Lower lobe of right lung (tissue), 2 donors: ENCODE measurements around the gene FAM124A. TPM values are rescaled to one million over a fixed set of nuclear protein-coding genes. Genes with fewer than 3 reads are reported as not detected.

Source experiments
- ATAC-seq, 2 donors: fragments of 200-7000 bp; cut with Tn5 transposase; one replicate each; pipeline ENCODE4 v1.9.1; 2020 to 2022; ENCODE audit warnings: mild to moderate bottlenecking in 2 of 2, moderate library complexity in 2 of 2
- DNase-seq: peaks from one replicate; pipeline ENCODE4 v3.0.0-alpha.2; 2020
- H3K27ac ChIP-seq: fragments of 200-600 bp; one replicate; pipeline ENCODE4 v1.8.0; 2022
- H3K27me3 ChIP-seq: fragments of 200-600 bp; one replicate; pipeline ENCODE4 v1.8.0; 2022; ENCODE audit warnings: low read depth
- H3K36me3 ChIP-seq: fragments of 200-600 bp; one replicate; pipeline ENCODE4 v1.8.0; 2022; ENCODE audit warnings: mild to moderate bottlenecking
- H3K4me1 ChIP-seq: fragments of 200-600 bp; one replicate; pipeline ENCODE4 v1.8.0; 2022
- H3K4me3 ChIP-seq: fragments of 200-600 bp; one replicate; pipeline ENCODE4 v1.8.0; 2022; ENCODE audit warnings: mild to moderate bottlenecking
- H3K9me3 ChIP-seq: fragments of 200-600 bp; one replicate; pipeline ENCODE4 v1.8.0; 2022
- intact Hi-C: fragments of 100-400 bp; cut with DNase I; formaldehyde crosslinking; loops from one replicate; pipeline ENCODE4 v1.11.0; 2022
- total RNA-seq: library from RNA; stranded (reverse); fragmentation: NEBNext Ultra II Directional; extraction: Animal tissue kit (Norgen Biotek cat#: 25700); gene quantifications from one replicate; pipeline ENCODE4 v1.2.1, GENCODE V29; 2021
- TF ChIP-seq, protein P1 (sequence below): fragments of 200-600 bp; IDR thresholded peaks from one replicate; pipeline ENCODE4 v1.8.0; 2022; ENCODE audit warnings: antibody characterized with exemption, mild to moderate bottlenecking
- donor health status: DM: no; HTN: yes; CAD: no; lungs with severe emphysema.

FAM124A gene
- total RNA-seq, 1 donor from 2014 or later = 4.1 TPM

DNA sequence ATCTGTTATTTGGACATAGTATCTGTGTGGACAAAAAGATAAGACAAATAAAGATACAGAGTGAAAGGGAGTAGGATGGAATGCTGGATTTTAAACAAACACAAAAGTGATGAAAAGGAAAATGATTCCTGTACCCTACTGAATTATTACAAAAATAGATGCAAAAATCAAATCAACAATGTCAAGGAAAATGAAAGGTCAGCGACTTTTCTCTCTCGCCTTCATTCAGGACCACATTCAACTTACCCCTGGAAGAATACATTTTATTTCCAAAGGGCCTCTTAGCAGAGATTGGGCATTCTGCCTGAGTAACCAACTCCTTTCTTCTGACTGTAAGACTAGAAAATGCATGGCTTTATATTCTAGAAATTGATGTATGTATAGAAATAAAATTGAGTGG, 28.8 kb upstream of the FAM124A start:
- no peaks in the 10 kb centered on the region for H3K27me3 ChIP-seq
- intact Hi-C loops = no loop called here
- no peak overlapping the region for H3K27ac ChIP-seq
- no peaks in the 10 kb centered on the region for H3K9me3 ChIP-seq
- no peaks in the 10 kb centered on the region for H3K36me3 ChIP-seq
- no peaks in the 10 kb centered on the region for H3K4me1 ChIP-seq
- DNase-seq (no peak), ATAC-seq (no peak)
- TF ChIP-seq, protein P1, sequence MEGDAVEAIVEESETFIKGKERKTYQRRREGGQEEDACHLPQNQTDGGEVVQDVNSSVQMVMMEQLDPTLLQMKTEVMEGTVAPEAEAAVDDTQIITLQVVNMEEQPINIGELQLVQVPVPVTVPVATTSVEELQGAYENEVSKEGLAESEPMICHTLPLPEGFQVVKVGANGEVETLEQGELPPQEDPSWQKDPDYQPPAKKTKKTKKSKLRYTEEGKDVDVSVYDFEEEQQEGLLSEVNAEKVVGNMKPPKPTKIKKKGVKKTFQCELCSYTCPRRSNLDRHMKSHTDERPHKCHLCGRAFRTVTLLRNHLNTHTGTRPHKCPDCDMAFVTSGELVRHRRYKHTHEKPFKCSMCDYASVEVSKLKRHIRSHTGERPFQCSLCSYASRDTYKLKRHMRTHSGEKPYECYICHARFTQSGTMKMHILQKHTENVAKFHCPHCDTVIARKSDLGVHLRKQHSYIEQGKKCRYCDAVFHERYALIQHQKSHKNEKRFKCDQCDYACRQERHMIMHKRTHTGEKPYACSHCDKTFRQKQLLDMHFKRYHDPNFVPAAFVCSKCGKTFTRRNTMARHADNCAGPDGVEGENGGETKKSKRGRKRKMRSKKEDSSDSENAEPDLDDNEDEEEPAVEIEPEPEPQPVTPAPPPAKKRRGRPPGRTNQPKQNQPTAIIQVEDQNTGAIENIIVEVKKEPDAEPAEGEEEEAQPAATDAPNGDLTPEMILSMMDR = no peak
- H3K4me3 ChIP-seq = no peak overlapping the region

DNA sequence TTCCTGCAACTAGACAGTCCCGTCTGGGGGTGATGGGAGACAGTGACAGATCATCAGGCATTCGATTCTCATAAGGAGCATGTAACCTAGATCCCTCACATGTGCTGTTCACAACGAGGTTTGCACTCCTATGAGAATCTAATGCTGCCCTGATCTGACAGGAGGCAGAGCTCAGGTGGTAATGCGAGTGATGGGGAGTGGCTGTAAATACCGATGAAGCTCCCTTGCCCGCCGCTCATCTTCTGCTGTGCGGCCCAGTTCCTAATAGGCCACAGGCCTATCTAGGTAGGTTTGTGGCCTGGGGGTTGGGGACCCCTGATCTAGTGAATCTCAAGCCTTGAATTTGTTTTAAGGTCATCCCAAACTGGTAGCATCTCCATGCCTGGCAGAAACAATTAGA, 27.3 kb upstream of the FAM124A start:
- DNase-seq (no peak), ATAC-seq (no peak)
- Histone ChIP-seq H3K27me3 (no peaks in the 10 kb centered on the region), H3K4me3 (no peak overlapping the region), H3K36me3 (no peaks in the 10 kb centered on the region), H3K27ac (no peak overlapping the region), H3K4me1 (no peaks in the 10 kb centered on the region), H3K9me3 (no peaks in the 10 kb centered on the region)
- intact Hi-C loops = no loop called here
- TF ChIP-seq, protein P1 = no peak

- intact Hi-C loops = no loop called here
These were observed 20.3 kb upstream of the FAM124A start for GRCh38 chr13:51201886-51202285.

GRCh38 chr13:51202477-51203046, 19.6 kb upstream of the FAM124A start:
- H3K36me3 ChIP-seq = no peaks in the 10 kb centered on the region
- H3K4me3 ChIP-seq = no peak overlapping the region
- H3K4me1 ChIP-seq = no peaks in the 10 kb centered on the region
- H3K27me3 ChIP-seq = peaks cover 8% of the 10 kb centered on the region
- intact Hi-C loops = no loop called here
- TF ChIP-seq, protein P1 = no peak
- no peaks in the 10 kb centered on the region for H3K9me3 ChIP-seq
- no peak for DNase-seq
- ATAC-seq = no peak
- H3K27ac ChIP-seq = no peak overlapping the region

More at GRCh38 chr13:51201886-51202285, 20.3 kb upstream of the FAM124A start:
- H3K4me3 ChIP-seq = no peak overlapping the region
- TF ChIP-seq, protein P1 = no peak
- H3K4me1 ChIP-seq = no peaks in the 10 kb centered on the region
- H3K9me3 ChIP-seq = no peaks in the 10 kb centered on the region
- H3K27me3 ChIP-seq = peaks cover 8% of the 10 kb centered on the region
- DNase-seq = no peak
- ATAC-seq = no peak
- no peak overlapping the region for H3K27ac ChIP-seq
- no peaks in the 10 kb centered on the region for H3K36me3 ChIP-seq

- H3K27ac ChIP-seq = no peak overlapping the region
- DNase-seq (no peak), ATAC-seq (no peak)
- TF ChIP-seq, protein P1 = no peak
- no peaks in the 10 kb centered on the region for H3K4me1 ChIP-seq
- no peaks in the 10 kb centered on the region for H3K9me3 ChIP-seq
- peaks cover 14% of the 10 kb centered on the region for H3K27me3 ChIP-seq
- no peaks in the 10 kb centered on the region for H3K36me3 ChIP-seq
- no peak overlapping the region for H3K4me3 ChIP-seq
- intact Hi-C loops = no loop called here
These were observed 15.6 kb upstream of the FAM124A start for GRCh38 chr13:51206584-51206983.
